ENCODE data around the gene KRT86.
A peak's percentile ranks its signal among the peaks of the same experiment; 100 is the strongest.
"Not testable (repeated sequence)": the region's sequence is repeated elsewhere in the genome, so short reads cannot be mapped to it uniquely, and the experiment has no call there.

The KRT86 gene

GRCh38 chr12:52270541-52271070, 3.8 kb upstream of the KRT86 start:
- no peak for DNase-seq

GRCh38 chr12:52271158-52271557, 3.3 kb upstream of the KRT86 start:
- no peak for DNase-seq

- DNase-seq = no peak
These were observed 1.2 kb downstream of the KRT86 start for GRCh38 chr12:52275686-52276085.

- DNase-seq = no peak
These were observed 3.2 kb downstream of the KRT86 start for GRCh38 chr12:52277486-52278245.

- peak; percentile 84 for DNase-seq
These were observed 4.4 kb downstream of the KRT86 start for GRCh38 chr12:52278575-52279421.

GRCh38 chr12:52279422-52280318, 5.2 kb downstream of the KRT86 start:
- no peak for DNase-seq

GRCh38 chr12:52280319-52280795, 5.9 kb downstream of the KRT86 start:
- DNase-seq = no peak

- DNase-seq = peak; percentile 50
These were observed 6.5 kb downstream of the KRT86 start for GRCh38 chr12:52280796-52281560.

GRCh38 chr12:52284562-52285171, 10.2 kb downstream of the KRT86 start:
- no peak for DNase-seq

- DNase-seq = no peak
These were observed 10.8 kb downstream of the KRT86 start for GRCh38 chr12:52285172-52285745.

GRCh38 chr12:52285851-52286530, 11.5 kb downstream of the KRT86 start:
- DNase-seq = no peak

- DNase-seq = not testable (repeated sequence)
These were observed 12.7 kb downstream of the KRT86 start for GRCh38 chr12:52286857-52287785.

- DNase-seq = not testable (repeated sequence)
These were observed 13.7 kb downstream of the KRT86 start for GRCh38 chr12:52287816-52288805.

GRCh38 chr12:52290483-52291134, 16.2 kb downstream of the KRT86 start:
- DNase-seq = not testable (repeated sequence)

GRCh38 chr12:52291267-52291935, 17.0 kb downstream of the KRT86 start, which contains the start of gene KRT81:
Gene KRT81 (minus strand): TSS chr12:52291534. CDS start chr12:52291465, 69 bp downstream.
- DNase-seq = no peak

- DNase-seq = no peak
These were observed 19.5 kb downstream of the KRT86 start for GRCh38 chr12:52293926-52294325.

GRCh38 chr12:52294803-52295202, 20.4 kb downstream of the KRT86 start:
- DNase-seq = no peak
